HEK293 (cell line): ENCODE measurements around the gene ZSCAN30.

Experiments
- HOXA7 ChIP-seq: sonication (generic); formaldehyde crosslinking; IDR thresholded peaks from 2 replicates; pipeline ENCODE4 v1.8.1; 2022; ENCODE audit warnings: missing genetic modification reagents, borderline replicate concordance
- KLF16 ChIP-seq: fragments of 450-650 bp; formaldehyde crosslinking; IDR thresholded peaks from 2 replicates; pipeline ENCODE4 v1.5.1; 2017; ENCODE audit warnings: missing biosample characterization, missing genetic modification characterization
- SALL2 ChIP-seq: fragments of 450-650 bp; formaldehyde crosslinking; IDR thresholded peaks from 2 replicates; pipeline ENCODE4 v1.5.0; 2017; ENCODE audit warnings: missing biosample characterization, mild to moderate bottlenecking, missing genetic modification characterization, borderline replicate concordance
- SETDB1 ChIP-seq: IDR thresholded peaks from one replicate; pipeline ENCODE4 v1.6.1; 2017; ENCODE audit warnings: mild to moderate bottlenecking, low read length, moderate library complexity, mixed read lengths; ENCODE audit not compliant: insufficient read length
- ZFHX2 ChIP-seq: fragments of 450-650 bp; formaldehyde crosslinking; conservative IDR thresholded peaks from 2 replicates; pipeline ENCODE4 v1.5.1; 2016; ENCODE audit warnings: missing biosample characterization, missing genetic modification characterization
- ZNF121 ChIP-seq: fragments of 450-650 bp; formaldehyde crosslinking; IDR thresholded peaks from 2 replicates; pipeline ENCODE4 v1.5.1; 2016; ENCODE audit warnings: missing biosample characterization, missing genetic modification characterization
- ZNF23 ChIP-seq: fragments of 450-650 bp; formaldehyde crosslinking; IDR thresholded peaks from 2 replicates; pipeline ENCODE4 v1.5.1; 2016; ENCODE audit warnings: missing biosample characterization, missing genetic modification characterization, borderline replicate concordance
- ZNF274 ChIP-seq, 2 experiments: fragments of 200-500 bp in 1 of 2; fragments of 450-650 bp in 1 of 2; sonication (Bioruptor generic) in 1 of 2; formaldehyde crosslinking in 1 of 2; IDR thresholded peaks; 2 replicates each; pipeline versions ENCODE4 v1.5.1 to v1.6.1; 2014 to 2016; ENCODE audit warnings: borderline replicate concordance in 1 of 2, inconsistent platforms in 1 of 2, low read length in 1 of 2, missing biosample characterization in 1 of 2, missing genetic modification characterization in 1 of 2
- ZNF548 ChIP-seq: fragments of 450-650 bp; formaldehyde crosslinking; IDR thresholded peaks from 2 replicates; pipeline ENCODE4 v1.5.1; 2016; ENCODE audit warnings: missing biosample characterization, missing genetic modification characterization
- ZNF626 ChIP-seq: fragments of 450-650 bp; sonication (Bioruptor Pico); formaldehyde crosslinking; IDR thresholded peaks from 2 replicates; pipeline ENCODE4 v1.5.1; 2018; ENCODE audit warnings: missing biosample characterization, missing genetic modification characterization, inconsistent platforms
- ZNF776 ChIP-seq: fragments of 450-650 bp; formaldehyde crosslinking; IDR thresholded peaks from 2 replicates; pipeline ENCODE4 v1.5.0; 2017; ENCODE audit warnings: missing biosample characterization, missing genetic modification characterization, borderline replicate concordance
- TF ChIP-seq, protein P1 (sequence below): fragments of 450-650 bp; formaldehyde crosslinking; IDR thresholded peaks from 2 replicates; pipeline ENCODE4 v1.5.1; 2016; ENCODE audit warnings: missing biosample characterization, missing genetic modification characterization
- TF ChIP-seq, protein P2 (sequence below): fragments of 450-650 bp; formaldehyde crosslinking; conservative IDR thresholded peaks from 2 replicates; pipeline ENCODE4 v1.5.1; 2016; ENCODE audit warnings: low read depth, missing biosample characterization, missing genetic modification characterization
- TF ChIP-seq, protein P3 (sequence below): fragments of 450-650 bp; formaldehyde crosslinking; IDR thresholded peaks from 2 replicates; pipeline ENCODE4 v1.5.1; 2016; ENCODE audit warnings: missing biosample characterization, missing genetic modification characterization, low read depth

DNA sequence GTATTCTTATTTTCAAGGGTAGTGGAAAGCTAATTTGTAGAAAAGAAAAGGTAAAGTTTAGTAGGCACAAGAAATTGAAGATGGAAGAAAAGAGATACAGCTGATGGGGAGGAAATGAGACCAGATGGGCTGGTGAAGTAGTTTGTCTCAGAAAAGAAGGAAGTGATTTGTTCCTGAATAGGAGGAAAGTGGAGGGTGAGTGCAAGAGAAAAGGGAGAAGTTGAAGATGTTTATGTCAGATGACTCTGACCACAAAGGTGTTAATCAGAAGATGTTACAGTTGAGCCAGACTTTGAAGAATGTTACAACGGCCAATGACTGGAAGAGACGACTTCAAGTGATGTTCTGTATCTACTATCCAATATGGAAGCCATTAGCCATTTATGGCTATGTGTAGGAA lies 21.2 kb downstream of the ZSCAN30 start:
- TF ChIP-seq SETDB1 (no peak), KLF16 (no peak), ZNF274 (IDR thresholded peaks at IDR 0.05; ENCODE audit: low read length) (no peak), ZNF274 (tag by site-specific recombination; IDR thresholded peaks at IDR 0.05; ENCODE audit: borderline replicate concordance) (no peak), ZNF776 (tag by site-specific recombination) (no peak), ZNF121 (tag by site-specific recombination) (no peak), ZNF626 (no peak), ZNF548 (tag by site-specific recombination) (no peak), ZFHX2 (no peak), ZNF23 (tag by site-specific recombination) (no peak), SALL2 (tag by site-specific recombination) (no peak), HOXA7 (CRISPR knock-in tag) (no peak)
- TF ChIP-seq, protein P1, sequence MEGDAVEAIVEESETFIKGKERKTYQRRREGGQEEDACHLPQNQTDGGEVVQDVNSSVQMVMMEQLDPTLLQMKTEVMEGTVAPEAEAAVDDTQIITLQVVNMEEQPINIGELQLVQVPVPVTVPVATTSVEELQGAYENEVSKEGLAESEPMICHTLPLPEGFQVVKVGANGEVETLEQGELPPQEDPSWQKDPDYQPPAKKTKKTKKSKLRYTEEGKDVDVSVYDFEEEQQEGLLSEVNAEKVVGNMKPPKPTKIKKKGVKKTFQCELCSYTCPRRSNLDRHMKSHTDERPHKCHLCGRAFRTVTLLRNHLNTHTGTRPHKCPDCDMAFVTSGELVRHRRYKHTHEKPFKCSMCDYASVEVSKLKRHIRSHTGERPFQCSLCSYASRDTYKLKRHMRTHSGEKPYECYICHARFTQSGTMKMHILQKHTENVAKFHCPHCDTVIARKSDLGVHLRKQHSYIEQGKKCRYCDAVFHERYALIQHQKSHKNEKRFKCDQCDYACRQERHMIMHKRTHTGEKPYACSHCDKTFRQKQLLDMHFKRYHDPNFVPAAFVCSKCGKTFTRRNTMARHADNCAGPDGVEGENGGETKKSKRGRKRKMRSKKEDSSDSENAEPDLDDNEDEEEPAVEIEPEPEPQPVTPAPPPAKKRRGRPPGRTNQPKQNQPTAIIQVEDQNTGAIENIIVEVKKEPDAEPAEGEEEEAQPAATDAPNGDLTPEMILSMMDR (tag by site-specific recombination), result no peak
- TF ChIP-seq, protein P2, sequence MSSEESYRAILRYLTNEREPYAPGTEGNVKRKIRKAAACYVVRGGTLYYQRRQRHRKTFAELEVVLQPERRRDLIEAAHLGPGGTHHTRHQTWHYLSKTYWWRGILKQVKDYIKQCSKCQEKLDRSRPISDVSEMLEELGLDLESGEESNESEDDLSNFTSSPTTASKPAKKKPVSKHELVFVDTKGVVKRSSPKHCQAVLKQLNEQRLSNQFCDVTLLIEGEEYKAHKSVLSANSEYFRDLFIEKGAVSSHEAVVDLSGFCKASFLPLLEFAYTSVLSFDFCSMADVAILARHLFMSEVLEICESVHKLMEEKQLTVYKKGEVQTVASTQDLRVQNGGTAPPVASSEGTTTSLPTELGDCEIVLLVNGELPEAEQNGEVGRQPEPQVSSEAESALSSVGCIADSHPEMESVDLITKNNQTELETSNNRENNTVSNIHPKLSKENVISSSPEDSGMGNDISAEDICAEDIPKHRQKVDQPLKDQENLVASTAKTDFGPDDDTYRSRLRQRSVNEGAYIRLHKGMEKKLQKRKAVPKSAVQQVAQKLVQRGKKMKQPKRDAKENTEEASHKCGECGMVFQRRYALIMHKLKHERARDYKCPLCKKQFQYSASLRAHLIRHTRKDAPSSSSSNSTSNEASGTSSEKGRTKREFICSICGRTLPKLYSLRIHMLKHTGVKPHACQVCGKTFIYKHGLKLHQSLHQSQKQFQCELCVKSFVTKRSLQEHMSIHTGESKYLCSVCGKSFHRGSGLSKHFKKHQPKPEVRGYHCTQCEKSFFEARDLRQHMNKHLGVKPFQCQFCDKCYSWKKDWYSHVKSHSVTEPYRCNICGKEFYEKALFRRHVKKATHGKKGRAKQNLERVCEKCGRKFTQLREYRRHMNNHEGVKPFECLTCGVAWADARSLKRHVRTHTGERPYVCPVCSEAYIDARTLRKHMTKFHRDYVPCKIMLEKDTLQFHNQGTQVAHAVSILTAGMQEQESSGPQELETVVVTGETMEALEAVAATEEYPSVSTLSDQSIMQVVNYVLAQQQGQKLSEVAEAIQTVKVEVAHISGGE (tag by site-specific recombination), result no peak
- TF ChIP-seq, protein P3, sequence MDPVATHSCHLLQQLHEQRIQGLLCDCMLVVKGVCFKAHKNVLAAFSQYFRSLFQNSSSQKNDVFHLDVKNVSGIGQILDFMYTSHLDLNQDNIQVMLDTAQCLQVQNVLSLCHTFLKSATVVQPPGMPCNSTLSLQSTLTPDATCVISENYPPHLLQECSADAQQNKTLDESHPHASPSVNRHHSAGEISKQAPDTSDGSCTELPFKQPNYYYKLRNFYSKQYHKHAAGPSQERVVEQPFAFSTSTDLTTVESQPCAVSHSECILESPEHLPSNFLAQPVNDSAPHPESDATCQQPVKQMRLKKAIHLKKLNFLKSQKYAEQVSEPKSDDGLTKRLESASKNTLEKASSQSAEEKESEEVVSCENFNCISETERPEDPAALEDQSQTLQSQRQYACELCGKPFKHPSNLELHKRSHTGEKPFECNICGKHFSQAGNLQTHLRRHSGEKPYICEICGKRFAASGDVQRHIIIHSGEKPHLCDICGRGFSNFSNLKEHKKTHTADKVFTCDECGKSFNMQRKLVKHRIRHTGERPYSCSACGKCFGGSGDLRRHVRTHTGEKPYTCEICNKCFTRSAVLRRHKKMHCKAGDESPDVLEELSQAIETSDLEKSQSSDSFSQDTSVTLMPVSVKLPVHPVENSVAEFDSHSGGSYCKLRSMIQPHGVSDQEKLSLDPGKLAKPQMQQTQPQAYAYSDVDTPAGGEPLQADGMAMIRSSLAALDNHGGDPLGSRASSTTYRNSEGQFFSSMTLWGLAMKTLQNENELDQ, result no peak
